B cell (primary cell): ENCODE results near the gene CBLB. TPM values are rescaled to one million over a fixed set of nuclear protein-coding genes. Genes with fewer than 3 reads are reported as not detected.
A peak's percentile ranks its signal among the peaks of the same experiment; 100 is the strongest.

Source experiments
- ATAC-seq: fragments of 200-7000 bp; cut with Tn5 transposase; one replicate; pipeline ENCODE4 v1.10.0; 2021; ENCODE audit warnings: low read depth, mild to moderate bottlenecking, moderate number of reproducible peaks, moderate library complexity
- CTCF ChIA-PET: fragments of 350-600 bp; sonication (Branson Sonifier 250); formaldehyde crosslinking; loops from one replicate; lab custom pipeline; 2021; ENCODE audit warnings: antibody characterized with exemption, inconsistent platforms; lab: Charles Lee
- POLR2A ChIA-PET: fragments of 350-600 bp; sonication (Branson Sonifier 250); formaldehyde crosslinking; loops from one replicate; lab custom pipeline; 2021; ENCODE audit warnings: antibody characterized with exemption; lab: Charles Lee
- DNase-seq: peaks from one replicate; pipeline ENCODE4 v3.0.0; 2013
- H2AFZ ChIP-seq: 2 replicates; pipeline ENCODE4 v1.6.1; 2012; ENCODE audit warnings: mild to moderate bottlenecking, low read depth, low read length; ENCODE audit not compliant: insufficient read depth, poor library complexity, severe bottlenecking
- H3K27ac ChIP-seq, 2 donors: 1 replicate in 1 of 2; 2 replicates in 1 of 2; pipeline ENCODE4 v1.5.1; 2012 to 2013; ENCODE audit warnings: low read length in 2 of 2, mild to moderate bottlenecking in 2 of 2, moderate library complexity in 1 of 2
- H3K27me3 ChIP-seq, 4 experiments: fragments of 200-600 bp in 1 of 4; sonication (generic) in 1 of 4; replicated peaks in 1 of 4; 1 replicate in 2 of 4; 2 replicates in 2 of 4; pipeline versions ENCODE4 v1.6.1 to v1.7.0; 2013 to 2016; ENCODE audit warnings: low read length in 3 of 4, mild to moderate bottlenecking in 2 of 4, mixed read lengths in 1 of 4, moderate library complexity in 1 of 4; ENCODE audit not compliant: insufficient read depth in 4 of 4, control insufficient read depth in 3 of 4; ENCODE audit errors: control extremely low read depth in 1 of 4
- H3K36me3 ChIP-seq, 2 experiments: replicated peaks in 1 of 2; 1 replicate in 1 of 2; 2 replicates in 1 of 2; pipeline versions ENCODE4 v1.6.1 to v1.7.1; 2013; ENCODE audit warnings: low read length in 1 of 2; ENCODE audit not compliant: insufficient read depth in 2 of 2, control insufficient read depth in 1 of 2; ENCODE audit errors: control extremely low read depth in 1 of 2, extremely low read depth in 1 of 2
- H3K4me1 ChIP-seq, 2 donors: fragments of 200-600 bp in 1 of 2; sonication (generic) in 1 of 2; 1 replicate in 1 of 2; 2 replicates in 1 of 2; pipeline versions ENCODE4 v1.5.1 to v1.6.1; 2013 to 2017; ENCODE audit warnings: low read length in 2 of 2; ENCODE audit not compliant: control insufficient read depth in 2 of 2, insufficient read depth in 2 of 2
- H3K4me2 ChIP-seq: replicated peaks from 2 replicates; pipeline ENCODE3; 2012; ENCODE audit warnings: mild to moderate bottlenecking, low read depth, low read length; ENCODE audit not compliant: poor library complexity, severe bottlenecking
- H3K4me3 ChIP-seq, 5 experiments: fragments of 200-600 bp in 1 of 5; sonication (generic) in 1 of 5; 1 replicate in 3 of 5; 2 replicates in 2 of 5; pipeline versions ENCODE4 v1.5.1 to v1.7.0; 2011 to 2016; ENCODE audit warnings: low read length in 4 of 5, mild to moderate bottlenecking in 4 of 5, low read depth in 2 of 5, control low read depth in 1 of 5, moderate library complexity in 1 of 5; ENCODE audit not compliant: insufficient read depth in 1 of 5; ENCODE audit errors: control extremely low read depth in 1 of 5, extremely low read depth in 1 of 5
- H3K79me2 ChIP-seq: fragments of 200-600 bp; sonication (generic); one replicate; pipeline ENCODE4 v1.6.0; 2016; ENCODE audit warnings: low read length; ENCODE audit not compliant: control insufficient read depth, insufficient read depth
- H3K9ac ChIP-seq: fragments of 200-600 bp; sonication (generic); 2 replicates; pipeline ENCODE4 v1.6.1; 2017; ENCODE audit warnings: mild to moderate bottlenecking, low read length, moderate library complexity
- H3K9me3 ChIP-seq, 3 donors: one replicate each; pipeline versions ENCODE4 v1.6.1 to v1.7.1; 2013; ENCODE audit warnings: low read length in 2 of 3; ENCODE audit not compliant: control insufficient read depth in 2 of 3, insufficient read depth in 1 of 3; ENCODE audit errors: control extremely low read depth in 1 of 3
- H4K20me1 ChIP-seq: 2 replicates; pipeline ENCODE4 v1.6.0; 2012; ENCODE audit warnings: mild to moderate bottlenecking, low read length; ENCODE audit not compliant: insufficient read depth, control insufficient read depth, poor library complexity, severe bottlenecking
- H3K27ac Mint-ChIP-seq: one replicate; pipeline ENCODE4 v1.8.0; 2021; ENCODE audit warnings: mixed read lengths
- H3K27me3 Mint-ChIP-seq: one replicate; pipeline ENCODE4 v1.8.0; 2021; ENCODE audit warnings: mixed read lengths
- H3K4me1 Mint-ChIP-seq: one replicate; pipeline ENCODE4 v1.8.0; 2021; ENCODE audit warnings: mixed read lengths
- H3K4me3 Mint-ChIP-seq: one replicate; pipeline ENCODE4 v1.8.0; 2021; ENCODE audit warnings: mixed read lengths
- H3K9me3 Mint-ChIP-seq: one replicate; pipeline ENCODE4 v1.8.0; 2022; ENCODE audit warnings: mixed read lengths; ENCODE audit not compliant: insufficient read depth
- CTCF ChIP-seq: fragments of 200-600 bp; IDR thresholded peaks from one replicate; pipeline ENCODE4 v1.8.0; 2022; ENCODE audit warnings: antibody characterized with exemption, mild to moderate bottlenecking
- EZH2 ChIP-seq: IDR thresholded peaks from 2 replicates; pipeline ENCODE4 v1.6.1; 2012; ENCODE audit warnings: borderline replicate concordance, low read depth, mild to moderate bottlenecking, moderate library complexity, low read length; ENCODE audit not compliant: insufficient read depth, poor library complexity, severe bottlenecking
- WGBS: methylation state at CpG from one replicate; pipeline ENCODE4 v1.1.5; 2013; ENCODE audit warnings: missing lambda C conversion rate; ENCODE audit not compliant: insufficient coverage; 5-methylcytosine and 5-hydroxymethylcytosine counted together
- intact Hi-C: fragments of 100-400 bp; cut with micrococcal nuclease; formaldehyde crosslinking; loops from one replicate; pipeline ENCODE4 v1.10.0; 2022
- polyA plus RNA-seq: library from polyadenylated mRNA; depleted of rRNA; stranded (reverse); fragments of >200 nt; gene quantifications from 2 replicates; pipeline ENCODE4 v1.2.3, GENCODE V29; 2012
- total RNA-seq, 2 donors: library from RNA; stranded (reverse); fragments of 120-200 nt in 1 of 2; gene quantifications; 1 replicate in 1 of 2; 2 replicates in 1 of 2; pipeline versions ENCODE4 v1.2.3 to v1.2.4, GENCODE V29; 2013 to 2022

Gene CBLB
- total and polyA plus RNA-seq, 2 donors (not counting 1 experiment from before 2014, with no cell fraction given), result 19.0 to 135 TPM

GRCh38 chr3:105851582-105851981, 17.2 kb downstream of the CBLB start:
- Histone ChIP-seq H3K27me3 (no peaks in the 10 kb centered on the region), H3K9ac (no peak overlapping the region), H3K36me3 (peaks cover 9 to 17% of the 10 kb centered on the region in 2 experiments), H3K79me2 (peaks cover 62% of the 10 kb centered on the region), H3K9me3 (peaks cover 0 to 4% (median 0%) of the 10 kb centered on the region in 3 donors), H3K4me1 (peaks cover 38 to 40% of the 10 kb centered on the region in 2 donors), H3K4me2 (no peak overlapping the region), H4K20me1 (no peaks in the 10 kb centered on the region), H3K27ac (no peak overlapping the region), H3K4me3 (no peak overlapping the region), H2AFZ (no peak overlapping the region)
- intact Hi-C loops, result loop anchor here (2.0 kb wide), 1 partner anchor 15 kb away; no protein-coding TSS in a partner anchor
- Mint-ChIP-seq H3K27ac (peak overlapping the region; percentile 11), H3K4me3 (peak overlapping the region; percentile 1), H3K27me3 (no peaks in the 10 kb centered on the region), H3K9me3 (no peaks in the 10 kb centered on the region), H3K4me1 (peaks cover 55% of the 10 kb centered on the region)
- POLR2A ChIA-PET, result no interaction called here
- WGBS, result no CpG with 5 or more reads among the region's 1 CpG
- CTCF ChIA-PET, result interaction anchor here (1.0 to 4.4 kb wide), 3 partner anchors 10 to 13 kb away, joined by 3 to 17 read pairs (median 5); no protein-coding TSS in a partner anchor
- no peak for TF ChIP-seq CTCF
- no peak for DNase-seq
- ATAC-seq, result no peak

GRCh38 chr3:105851176-105851575, 17.6 kb downstream of the CBLB start:
- CTCF ChIA-PET, result interaction anchor here (1.3 to 4.4 kb wide), 2 partner anchors 12 to 13 kb away, joined by 5 to 17 read pairs; no protein-coding TSS in a partner anchor
- POLR2A ChIA-PET, result no interaction called here

More at GRCh38 chr3:105851176-105851575, 17.6 kb downstream of the CBLB start:
- Histone ChIP-seq H3K27me3 (no peaks in the 10 kb centered on the region), H3K79me2 (peaks cover 60% of the 10 kb centered on the region), H3K36me3 (peaks cover 9 to 19% of the 10 kb centered on the region in 2 experiments), H3K27ac (no peak overlapping the region), H3K9ac (no peak overlapping the region), H4K20me1 (no peaks in the 10 kb centered on the region), H3K4me3 (peak overlapping the region in 1 of 5 experiments; percentile 3), H2AFZ (no peak overlapping the region), H3K4me2 (peak overlapping the region; percentile 10), H3K9me3 (peaks cover 0 to 4% (median 0%) of the 10 kb centered on the region in 3 donors), H3K4me1 (peaks cover 38 to 40% of the 10 kb centered on the region in 2 donors)
- TF ChIP-seq EZH2 (no peak), CTCF (no peak)
- WGBS, result no CpG with 5 or more reads among the region's 2 CpGs
- Mint-ChIP-seq H3K27me3 (no peaks in the 10 kb centered on the region), H3K4me1 (peaks cover 57% of the 10 kb centered on the region), H3K4me3 (peak overlapping the region; percentile 1), H3K27ac (peak overlapping the region; percentile 11), H3K9me3 (no peaks in the 10 kb centered on the region)
- no peak for ATAC-seq
- intact Hi-C loops, result loop anchor here (2.0 kb wide), 1 partner anchor 14 kb away; no protein-coding TSS in a partner anchor
- peak; percentile 43 for DNase-seq
